HG03342 (cell line): ENCODE results near the gene ITGBL1.

Source experiments
- ATAC-seq: cut with Tn5 transposase; IDR thresholded peaks from one replicate; pipeline ENCODE4 v1.9.1; 2021; ENCODE audit warnings: mild to moderate bottlenecking, moderate library complexity; ENCODE audit not compliant: unreplicated experiment

Gene ITGBL1, protein sequence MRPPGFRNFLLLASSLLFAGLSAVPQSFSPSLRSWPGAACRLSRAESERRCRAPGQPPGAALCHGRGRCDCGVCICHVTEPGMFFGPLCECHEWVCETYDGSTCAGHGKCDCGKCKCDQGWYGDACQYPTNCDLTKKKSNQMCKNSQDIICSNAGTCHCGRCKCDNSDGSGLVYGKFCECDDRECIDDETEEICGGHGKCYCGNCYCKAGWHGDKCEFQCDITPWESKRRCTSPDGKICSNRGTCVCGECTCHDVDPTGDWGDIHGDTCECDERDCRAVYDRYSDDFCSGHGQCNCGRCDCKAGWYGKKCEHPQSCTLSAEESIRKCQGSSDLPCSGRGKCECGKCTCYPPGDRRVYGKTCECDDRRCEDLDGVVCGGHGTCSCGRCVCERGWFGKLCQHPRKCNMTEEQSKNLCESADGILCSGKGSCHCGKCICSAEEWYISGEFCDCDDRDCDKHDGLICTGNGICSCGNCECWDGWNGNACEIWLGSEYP

DNA sequence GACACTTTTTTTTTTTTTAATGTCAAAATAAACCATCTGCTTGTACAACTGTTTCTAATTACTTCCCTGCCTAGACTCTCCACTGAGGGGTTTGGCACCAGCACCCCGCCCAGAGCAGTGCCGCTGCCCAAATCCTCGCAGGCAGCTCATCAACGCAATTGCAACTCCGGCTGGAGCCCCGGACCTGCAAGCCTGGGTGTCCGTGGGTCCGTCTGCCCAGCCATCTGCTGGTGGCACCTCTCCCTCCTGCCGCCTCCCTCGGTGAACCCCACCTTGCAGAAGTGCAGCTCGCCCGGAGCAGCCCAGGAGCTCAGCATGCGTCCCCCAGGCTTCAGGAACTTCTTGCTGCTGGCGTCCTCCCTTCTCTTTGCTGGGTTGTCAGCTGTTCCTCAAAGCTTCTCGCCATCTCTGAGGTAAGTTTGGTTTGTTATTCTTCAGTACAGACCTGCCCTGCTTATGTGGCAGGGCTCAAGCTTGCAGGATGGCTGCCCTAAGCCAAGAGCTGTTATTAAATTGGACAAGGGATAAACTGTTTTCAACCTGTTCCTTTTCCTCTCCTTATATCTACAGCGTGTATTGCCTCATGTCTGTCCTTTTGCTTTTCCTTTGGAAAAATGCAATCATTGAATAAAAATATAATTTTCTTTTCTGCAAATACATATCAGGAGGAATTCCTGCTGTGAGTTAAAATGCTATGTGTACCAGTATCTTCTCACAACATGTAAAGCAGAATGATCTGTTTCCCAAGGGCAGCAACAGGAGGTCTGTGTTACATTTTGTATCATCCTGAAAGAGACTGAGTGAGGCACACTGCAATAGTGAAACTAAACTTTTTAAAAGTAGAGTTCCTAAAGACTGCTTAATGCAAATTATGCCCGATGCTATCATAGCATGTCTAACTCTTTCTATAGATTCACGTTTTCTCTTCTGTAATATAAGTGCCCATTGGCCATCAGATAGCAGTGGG, at the start of gene ITGBL1:
ITGBL1 (plus strand) TSS at position 157 of the 967 bp plus-strand sequence; CDS start at position 316, 159 bp downstream.
- peak; percentile 59 for ATAC-seq

DNA sequence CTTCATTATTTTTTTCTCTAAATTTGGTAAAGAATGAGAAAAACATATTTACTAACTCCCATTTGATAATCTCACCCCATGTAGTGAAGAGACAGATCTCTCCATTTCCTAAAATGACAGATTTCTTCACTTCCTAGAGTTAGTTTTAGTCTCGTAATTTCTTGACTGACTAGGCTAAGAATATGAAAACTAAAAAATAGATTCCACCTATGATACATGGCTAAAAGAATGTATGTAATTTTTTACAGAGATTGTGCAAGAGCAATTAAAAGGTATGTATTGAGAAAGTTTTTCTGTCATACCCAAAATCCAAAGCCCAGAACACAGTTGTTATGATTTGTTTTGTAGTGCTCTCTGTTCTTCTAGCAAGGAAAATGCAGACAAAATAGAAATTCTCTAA, 45.7 kb upstream of the ITGBL1 start:
- ATAC-seq: no peak

DNA sequence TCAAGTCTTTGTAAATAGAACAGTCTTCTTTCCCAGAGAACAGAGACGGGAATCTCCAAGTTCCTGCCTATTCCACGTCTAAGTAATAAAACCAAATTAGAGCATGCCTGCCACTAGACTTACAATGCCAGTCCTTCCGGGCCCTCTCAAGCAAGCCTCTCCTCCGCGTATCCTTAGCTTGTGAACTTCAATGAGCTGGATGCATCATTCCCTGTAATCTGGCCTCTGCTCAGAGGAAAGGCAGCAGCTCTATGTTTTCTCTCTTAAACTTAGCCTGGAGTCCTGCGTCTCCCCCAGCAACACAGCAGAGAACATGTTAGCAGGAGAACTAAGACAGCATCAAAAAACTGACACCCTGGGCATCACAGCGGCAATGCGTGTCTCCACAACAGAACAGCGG, 44.3 kb upstream of the ITGBL1 start:
- ATAC-seq: no peak

DNA sequence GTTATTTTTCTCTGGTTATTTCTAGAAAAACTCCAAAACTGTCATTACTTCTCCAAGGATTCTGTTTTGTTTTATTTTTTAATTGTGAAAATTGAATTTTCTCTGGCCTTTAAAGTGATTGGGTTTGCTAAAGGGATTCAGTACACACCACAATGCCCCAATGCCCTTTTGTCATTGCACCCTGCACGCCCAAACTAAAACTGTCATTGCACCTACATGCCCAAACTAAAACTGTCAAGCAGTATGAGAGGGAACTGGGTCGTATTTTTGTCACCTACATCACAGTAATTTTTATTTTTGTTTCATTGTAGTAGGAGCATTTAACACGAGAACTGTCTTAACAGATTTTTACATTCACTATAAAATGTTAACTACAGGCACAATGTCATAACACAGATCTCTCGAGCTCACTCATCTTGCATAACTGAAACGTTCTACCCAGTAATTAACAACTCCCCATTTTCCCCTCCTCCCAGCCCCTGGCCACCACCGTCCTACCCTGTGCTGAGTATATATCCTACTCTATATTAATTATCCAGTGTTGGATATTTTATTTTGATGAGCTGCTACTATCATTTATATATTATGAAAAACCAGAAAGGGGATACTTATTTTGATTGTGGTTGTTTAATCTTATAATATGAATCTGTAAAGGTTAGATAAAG, 43.4 kb upstream of the ITGBL1 start:
- no peak for ATAC-seq

DNA sequence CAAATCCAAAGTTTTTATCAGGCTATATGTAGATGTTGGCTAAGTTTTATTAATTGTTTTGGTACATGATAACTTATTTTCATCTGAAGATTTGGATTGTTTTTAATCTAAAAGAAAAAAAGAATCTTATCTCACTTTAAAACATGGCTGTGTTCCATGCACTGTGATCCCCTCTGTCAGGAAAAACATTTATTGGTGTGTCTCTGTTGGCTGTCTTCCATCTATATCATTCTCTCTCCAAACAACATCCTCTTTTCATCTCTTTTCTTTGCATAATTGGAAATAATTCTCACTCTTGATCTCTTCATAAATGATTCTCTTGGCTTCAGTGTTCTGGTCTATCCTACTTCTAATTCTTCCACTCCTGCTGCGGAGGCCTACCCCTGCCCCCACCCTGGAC, 40.4 kb upstream of the ITGBL1 start:
- ATAC-seq: no peak

DNA sequence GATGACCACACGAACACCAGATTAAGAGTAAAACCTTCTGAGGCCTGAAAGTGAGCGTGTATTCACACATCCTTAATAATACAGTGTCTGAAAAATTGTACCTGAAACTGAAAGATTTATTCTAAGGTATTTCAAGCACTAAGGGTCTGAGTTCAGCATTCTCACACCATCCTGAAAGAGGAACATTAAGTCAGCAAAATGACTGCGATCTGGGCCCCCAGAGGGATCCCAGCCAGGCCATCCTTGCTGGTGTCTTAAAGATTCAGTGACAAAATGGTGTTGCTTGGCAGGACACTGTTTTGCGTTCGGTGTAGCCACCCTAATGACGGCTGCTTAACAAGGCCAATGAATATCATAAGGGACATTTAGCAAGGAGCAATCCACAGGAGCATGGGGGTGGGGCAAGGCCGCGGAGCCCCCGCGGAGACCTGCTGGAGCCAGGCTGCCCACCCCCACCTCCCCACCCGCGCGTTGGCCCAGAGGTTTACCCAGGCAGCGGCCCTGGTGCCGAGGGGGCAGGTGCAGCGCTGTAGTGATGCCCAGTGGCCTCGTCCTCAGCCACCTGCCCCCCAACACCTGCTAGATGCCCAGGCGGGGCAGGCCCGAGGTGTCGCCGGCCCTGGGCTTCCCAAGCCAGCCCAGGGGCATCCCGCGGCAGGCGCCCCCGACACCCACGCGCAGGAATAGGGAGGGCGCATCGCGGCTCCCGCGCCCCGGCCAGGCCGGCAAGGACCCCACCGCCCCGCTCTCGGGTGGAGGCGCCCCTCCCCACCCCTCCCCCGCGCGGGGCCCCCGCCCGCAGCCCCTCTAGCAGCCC, 36.9 kb upstream of the ITGBL1 start:
- ATAC-seq: no peak

DNA sequence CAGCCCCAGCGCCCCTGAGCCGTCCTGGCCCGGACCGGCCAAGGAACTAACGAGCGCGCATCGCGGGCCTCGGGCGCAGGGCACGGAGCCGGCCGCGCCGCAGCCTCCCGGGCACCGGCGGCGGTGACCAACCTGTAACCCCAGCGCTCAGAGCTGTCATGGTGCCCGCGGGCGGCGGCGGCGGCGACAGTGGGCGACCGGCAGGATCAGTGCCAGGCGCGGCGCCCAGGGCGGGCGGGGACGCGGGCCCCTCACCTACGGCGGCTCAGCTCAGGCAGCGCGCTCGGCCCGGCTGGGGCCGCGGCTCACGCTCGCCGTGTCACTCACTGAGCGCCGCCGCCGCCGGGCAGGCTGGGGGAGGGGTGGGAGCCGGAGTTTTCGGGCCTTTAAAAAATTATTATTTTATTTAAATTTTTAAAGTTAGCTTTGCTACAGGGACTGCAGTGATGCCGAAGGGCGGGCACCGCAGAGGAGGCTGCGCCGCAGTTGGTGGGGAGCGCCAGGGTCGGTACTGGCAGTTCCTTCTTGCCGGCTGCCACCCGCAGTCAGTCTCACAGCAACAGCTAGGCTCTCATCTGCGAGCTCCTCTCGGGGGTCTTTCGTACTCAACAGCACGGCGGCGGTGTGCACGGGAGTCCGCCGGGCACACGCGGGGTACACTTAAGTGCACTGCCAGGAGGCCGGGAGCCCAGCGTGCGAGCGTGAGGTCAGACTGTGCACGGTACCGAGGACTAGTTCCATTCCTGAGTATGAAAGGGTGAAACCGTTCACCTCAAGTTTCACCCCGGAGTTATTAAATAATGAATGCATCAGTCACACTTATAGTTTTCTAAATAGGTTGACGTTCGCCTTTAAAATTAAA, 36.1 kb upstream of the ITGBL1 start, which contains the start of gene NALCN:
NALCN (minus strand) TSS at position 328 of the 862 bp plus-strand sequence. CDS start 17,382 bp downstream, outside the sequence.
- ATAC-seq: no peak

DNA sequence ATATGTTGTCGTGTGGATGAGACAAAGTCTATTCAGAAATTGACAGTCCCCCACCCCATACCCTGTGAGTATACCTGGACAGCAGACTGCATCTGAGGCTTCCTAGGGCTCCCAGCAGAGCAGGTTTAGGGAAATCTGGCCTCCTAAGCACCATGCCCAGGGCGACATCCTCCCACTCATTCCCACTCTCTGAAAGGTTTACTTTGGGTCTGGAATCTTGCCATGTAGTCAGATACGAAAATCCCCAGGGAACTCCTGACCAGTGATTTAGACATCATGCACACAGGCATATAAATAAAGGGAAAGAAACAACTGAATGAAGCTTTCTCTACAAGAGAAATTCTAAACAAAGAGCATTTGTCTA, 35.5 kb upstream of the ITGBL1 start:
- ATAC-seq: no peak

DNA sequence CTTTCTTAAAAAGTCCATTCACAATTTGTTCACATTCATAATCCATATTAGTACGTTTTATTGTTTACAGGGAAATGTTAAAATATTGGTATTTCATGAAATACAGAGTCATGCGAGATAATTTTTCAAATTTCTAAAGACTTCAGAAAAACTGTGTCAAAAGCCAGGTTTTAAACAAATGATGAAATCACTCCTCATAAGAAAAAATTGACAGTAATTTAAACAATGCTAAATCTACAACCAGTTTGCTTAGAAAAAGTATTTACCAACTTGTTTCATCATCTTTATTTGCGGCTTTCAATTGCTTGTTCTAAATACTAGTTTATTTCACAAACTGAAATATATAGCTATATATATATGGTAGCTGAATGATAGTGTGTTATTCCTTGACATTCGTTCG, 35.0 kb upstream of the ITGBL1 start:
- no peak for ATAC-seq

DNA sequence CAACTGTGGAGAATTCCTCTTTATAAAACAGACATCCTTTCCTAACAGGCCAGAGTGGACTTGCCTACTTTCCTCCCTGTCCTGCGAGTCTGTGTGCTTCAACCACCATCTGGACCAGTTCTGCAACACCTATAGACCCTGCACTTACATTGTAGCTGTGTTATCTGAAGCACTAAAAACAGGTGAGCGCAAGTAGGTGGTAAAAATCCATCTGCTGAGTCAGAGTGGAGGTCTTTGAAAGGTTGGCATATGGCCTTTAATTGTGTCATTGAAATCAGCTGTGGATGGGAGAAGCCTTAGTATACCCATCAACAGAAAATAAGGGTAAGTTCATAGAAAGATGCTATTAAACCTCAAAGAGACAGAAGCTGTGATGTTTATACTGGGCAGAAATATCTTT, 28.6 kb upstream of the ITGBL1 start:
- ATAC-seq: no peak

DNA sequence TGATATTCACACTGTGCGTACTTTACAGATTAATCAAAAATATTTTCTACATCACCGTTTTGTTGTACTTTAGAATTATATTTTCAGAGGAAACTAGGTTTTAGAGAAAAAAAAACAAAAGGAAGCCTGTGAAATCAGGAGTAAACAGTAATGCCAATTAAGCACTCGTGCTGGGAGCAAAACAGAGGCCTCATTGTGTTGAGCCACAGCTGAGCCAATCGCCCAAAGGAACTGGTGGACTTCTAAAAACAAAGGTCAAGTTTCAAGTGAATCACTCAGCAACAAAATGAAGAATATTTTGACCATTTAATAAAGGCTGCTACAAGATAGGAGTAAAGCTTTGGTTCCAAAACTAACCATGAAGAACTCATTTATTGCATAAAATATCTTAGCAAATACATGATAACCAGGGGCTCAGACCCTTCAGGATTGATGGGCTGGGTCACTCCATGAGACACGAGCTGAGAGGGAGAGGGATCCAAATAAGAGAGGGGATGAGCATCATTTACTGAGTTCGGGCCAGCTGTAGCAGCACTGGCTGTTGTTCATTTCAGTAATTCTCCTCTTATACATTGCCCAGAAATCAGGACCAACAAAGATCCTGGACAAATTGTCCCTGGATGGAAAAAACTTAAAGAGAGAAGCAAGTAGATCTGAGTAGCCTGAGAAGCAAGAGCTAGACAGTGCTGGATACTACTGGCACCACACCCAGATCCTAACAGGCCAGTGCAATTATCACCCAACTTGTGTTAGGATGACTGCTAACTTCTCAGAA, 27.9 kb upstream of the ITGBL1 start:
- ATAC-seq: no peak

DNA sequence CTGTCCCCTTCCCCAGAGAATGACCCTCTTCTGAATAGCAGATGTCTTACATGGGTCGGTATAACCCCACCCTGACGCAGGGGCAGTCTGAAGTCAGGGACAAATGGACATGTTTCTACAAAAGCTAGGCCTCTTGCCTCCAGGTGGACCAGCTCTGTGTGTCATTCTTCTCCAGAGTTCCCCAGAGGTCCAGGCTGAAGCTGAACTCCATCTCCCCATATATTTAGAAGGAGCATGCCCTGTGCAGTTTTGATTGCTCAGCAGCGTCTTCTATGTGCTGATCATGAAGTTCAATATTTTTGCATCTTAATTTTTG, 27.4 kb upstream of the ITGBL1 start:
- no peak for ATAC-seq

DNA sequence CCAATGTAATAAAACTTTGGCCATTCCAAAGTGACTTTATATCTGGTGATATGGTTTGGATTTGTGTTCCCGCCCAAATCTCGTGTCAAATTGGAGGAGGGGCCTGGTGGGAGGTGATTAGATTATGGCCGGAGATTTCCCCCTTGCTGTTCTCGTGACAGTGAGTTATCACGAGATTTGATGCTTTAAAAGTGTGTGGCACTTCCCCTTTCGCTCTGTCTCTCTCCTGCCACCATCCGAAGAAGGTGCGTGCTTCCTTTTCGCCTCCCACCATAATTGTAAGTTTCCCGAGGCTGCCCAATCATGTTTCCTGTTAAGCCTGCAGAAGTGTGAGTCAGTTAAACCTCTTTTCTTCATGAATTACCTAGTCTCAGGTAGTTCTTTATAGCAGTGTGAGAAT, 26.9 kb upstream of the ITGBL1 start:
- ATAC-seq: no peak

DNA sequence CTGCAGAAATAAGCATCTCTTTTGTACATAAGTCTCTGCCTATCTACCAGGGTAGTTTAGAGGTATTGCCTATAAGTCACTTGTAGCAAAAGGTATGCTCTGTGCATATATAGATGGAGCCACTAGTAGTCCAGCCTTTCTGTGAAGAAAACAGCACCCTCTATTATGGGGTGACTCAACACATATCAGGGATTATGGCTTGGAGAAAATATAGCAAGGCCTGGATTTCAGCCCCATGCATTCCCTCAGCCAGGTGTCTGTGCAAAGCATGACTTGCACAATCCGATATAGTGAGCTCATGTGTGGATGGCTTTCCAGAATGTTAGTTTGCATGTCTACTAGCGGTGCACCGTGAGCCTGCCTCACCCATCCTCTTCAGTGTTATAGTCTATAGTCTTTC, 22.7 kb upstream of the ITGBL1 start:
- no peak for ATAC-seq

DNA sequence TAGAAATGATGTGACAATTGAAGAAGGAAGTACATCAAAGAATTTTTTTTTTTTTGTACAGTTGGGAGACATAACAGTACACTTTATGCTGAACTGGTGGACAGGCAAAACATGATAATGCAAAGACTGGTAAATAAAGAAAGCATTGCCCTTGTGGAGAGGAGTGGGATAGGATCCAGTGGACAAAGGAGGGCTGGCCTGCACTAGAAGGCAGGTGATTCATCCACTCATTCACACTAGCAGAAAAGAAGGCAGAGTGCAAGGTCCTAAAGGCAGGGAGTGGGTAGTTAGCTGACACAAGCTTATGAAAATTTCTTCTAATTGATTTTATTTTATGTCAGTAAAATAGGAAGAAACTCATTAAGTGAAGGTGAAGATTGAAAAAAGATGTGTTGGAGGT, 18.6 kb upstream of the ITGBL1 start:
- no peak for ATAC-seq

DNA sequence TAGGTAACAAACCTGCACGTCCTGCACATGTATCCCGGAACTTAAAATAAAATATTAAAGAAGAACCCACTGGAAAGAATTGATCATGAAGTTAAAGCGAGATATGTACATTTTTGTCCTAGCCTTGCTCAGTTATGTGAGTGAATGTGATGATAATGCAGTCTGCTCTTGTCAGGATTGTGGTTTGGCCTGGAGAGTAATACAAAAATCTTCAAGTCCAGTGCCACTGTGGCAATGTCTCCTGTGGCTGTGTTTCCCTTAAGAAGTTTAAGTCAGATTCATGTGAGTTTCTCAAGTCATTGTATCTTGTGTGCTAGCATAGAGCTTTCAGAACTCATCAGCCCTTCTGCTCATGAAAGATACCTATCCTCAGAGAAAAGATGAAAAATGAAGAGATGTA, 18.0 kb upstream of the ITGBL1 start:
- ATAC-seq: no peak

DNA sequence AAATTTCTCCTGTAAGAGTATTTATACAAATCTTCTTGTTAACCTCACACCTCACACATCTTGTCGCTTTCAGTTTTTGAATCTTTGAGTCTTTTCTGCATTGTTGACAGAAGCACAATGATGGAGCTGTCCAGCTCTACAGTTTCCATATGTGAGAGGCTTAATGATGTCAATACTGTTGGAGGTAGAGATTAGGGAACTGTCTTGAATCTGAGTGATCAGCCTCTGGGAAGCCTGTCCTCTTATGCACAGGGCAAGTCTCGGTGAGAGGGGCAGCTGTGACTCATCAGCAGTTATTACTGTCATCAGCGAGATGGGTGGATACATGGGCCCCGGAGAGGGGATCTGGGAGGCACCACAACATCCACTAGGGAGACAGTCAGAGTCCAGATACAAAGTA, 4.6 kb upstream of the ITGBL1 start:
- no peak for ATAC-seq

DNA sequence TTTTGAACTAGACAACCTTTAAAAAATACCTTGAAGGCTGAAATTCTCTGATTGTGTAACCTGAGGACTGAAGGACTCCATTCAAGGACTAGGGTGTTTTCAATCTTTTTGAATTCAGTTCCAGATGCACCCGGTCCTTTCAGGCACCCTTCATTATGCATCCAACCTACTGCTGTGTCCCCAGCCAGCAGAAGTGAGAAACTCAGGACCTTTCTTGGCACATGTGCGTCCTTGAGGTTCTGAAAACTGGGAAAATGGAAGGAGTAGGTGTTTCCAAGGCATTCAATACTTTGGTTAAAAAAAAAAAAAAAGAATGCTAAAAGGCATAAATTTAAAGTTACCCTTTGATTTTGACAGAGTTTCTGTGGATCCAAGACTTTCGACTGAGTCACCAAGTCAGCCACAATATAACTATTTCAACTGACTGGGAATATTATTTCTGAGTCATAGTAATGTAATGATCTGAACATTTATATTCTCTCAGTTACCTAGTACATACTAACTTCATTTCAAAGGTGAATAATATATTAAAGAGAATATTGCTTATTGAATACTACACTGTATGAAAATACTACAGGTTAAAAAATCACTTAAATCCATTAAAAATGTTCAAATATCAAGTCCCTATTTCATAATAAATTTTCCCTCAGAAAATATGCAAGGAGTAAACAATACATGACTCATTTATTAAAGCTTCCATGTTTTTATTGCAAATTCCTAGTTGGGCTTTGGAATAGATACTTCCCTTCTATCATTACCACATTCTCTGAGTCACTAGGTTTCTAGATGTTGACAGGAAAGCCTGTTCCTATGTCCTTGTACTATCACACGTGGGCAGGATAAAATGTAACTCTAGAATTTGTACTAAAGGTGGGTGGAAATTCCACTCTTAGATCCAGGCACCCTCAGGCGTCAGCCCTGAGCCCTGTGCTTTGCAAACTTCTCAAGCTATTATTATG, 2.4 kb upstream of the ITGBL1 start:
- no peak for ATAC-seq
